ENCODE results near the gene FANCG.
A peak's percentile ranks its signal among the peaks of the same experiment; 100 is the strongest.

FANCG gene

GRCh38 chr9:35056571-35057270 lies 23.0 kb downstream of the FANCG start:
- Histone ChIP-seq H3K36me3 (ENCODE audit: control insufficient read depth in 1 of 2, insufficient read depth in 2 of 2, low read length in 2 of 2) (peaks cover 68 to 76% of the 10 kb centered on the region in 2 donors), H3K4me1 (ENCODE audit: control insufficient read depth in 1 of 2, insufficient read depth in 2 of 2, low read length in 2 of 2) (no peaks in the 10 kb centered on the region), H3K4me3 (ENCODE audit: low read depth in 1 of 2, low read length in 2 of 2) (no peak overlapping the region)

DNA sequence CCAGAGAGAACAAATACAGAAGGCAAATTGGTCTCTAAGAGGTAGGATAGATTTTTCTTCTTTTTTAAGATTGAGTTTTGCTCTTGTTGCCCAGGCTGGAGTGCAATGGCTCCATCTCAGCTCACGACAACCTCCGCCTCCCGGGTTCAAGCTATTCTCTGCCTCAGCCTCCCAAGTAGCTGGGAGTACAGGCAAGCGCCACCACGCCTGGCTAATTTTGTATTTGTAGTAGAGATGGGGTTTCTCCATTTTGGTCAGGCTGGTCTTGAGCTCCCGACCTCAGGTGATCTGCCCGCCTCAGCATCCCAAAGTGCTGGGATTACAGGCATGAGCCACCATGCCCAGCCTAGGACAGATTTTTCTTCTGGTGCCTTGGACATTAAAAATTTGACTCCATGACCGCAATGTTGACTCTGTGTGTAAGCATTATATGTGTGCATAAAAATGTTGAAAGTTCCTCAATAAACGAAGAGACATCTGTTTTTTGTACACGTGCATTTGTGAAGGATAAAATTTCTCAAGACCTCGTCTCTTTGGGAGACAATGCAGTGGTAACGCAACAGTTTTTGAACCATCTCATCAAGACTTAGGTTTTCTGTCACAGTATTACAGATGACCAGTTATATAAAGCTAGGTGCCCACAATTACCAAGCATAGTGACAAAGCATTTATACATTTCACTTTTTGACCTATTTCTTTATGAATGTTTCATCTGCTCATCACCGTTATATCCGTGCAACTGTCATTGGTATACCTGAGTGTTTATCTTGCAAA lies 24.7 kb downstream of the FANCG start:
- H3K4me3 ChIP-seq (ENCODE audit: low read depth in 1 of 2, low read length in 2 of 2) = no peak overlapping the region
- H3K27me3 ChIP-seq (ENCODE audit: low read depth, low read length) = no peaks in the 10 kb centered on the region
- H3K4me1 ChIP-seq (ENCODE audit: control insufficient read depth in 1 of 2, insufficient read depth in 2 of 2, low read length in 2 of 2) = no peaks in the 10 kb centered on the region
- H3K27ac ChIP-seq (ENCODE audit: low read length) = no peak overlapping the region
- H3K9me3 ChIP-seq (ENCODE audit: control insufficient read depth in 1 of 2, low read length in 2 of 2) = no peaks in the 10 kb centered on the region
- H3K36me3 ChIP-seq (ENCODE audit: control insufficient read depth in 1 of 2, insufficient read depth in 2 of 2, low read length in 2 of 2) = peaks cover 58 to 60% of the 10 kb centered on the region in 2 donors

More at GRCh38 chr9:35056571-35057270, 23.0 kb downstream of the FANCG start:
- Histone ChIP-seq H3K27me3 (ENCODE audit: low read depth, low read length) (no peaks in the 10 kb centered on the region), H3K27ac (ENCODE audit: low read length) (no peak overlapping the region), H3K9me3 (ENCODE audit: control insufficient read depth in 1 of 2, low read length in 2 of 2) (no peaks in the 10 kb centered on the region)

DNA sequence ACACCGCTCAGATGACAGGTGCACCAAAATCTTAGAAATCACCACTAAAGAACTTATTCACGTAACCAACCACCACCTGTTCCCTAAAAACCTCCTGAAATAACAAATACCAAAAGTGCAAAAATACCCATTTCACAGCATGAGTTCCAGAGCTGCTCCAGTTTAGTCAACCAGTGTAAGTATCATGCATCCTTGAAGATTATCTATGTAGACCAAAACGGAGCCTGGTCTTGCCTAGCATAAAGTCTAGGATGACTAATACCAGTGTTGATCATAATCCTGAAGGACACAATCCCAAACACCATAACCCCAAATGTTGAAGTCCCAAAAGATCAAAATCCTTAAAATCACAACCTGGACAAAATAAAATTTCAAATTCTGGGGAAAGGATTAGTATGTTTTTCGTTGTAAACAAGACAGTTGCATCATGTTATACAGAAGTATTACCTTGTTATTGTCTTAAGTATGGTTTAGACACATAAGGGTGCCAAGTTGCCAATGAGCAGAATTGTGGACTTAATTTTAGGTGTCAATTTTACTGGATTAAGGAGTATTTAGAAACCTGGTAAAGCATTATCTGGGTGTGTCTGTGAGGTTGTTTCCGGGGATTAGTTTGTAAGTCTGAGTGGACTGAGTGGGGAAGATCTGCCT lies 25.4 kb downstream of the FANCG start:
- H3K36me3 ChIP-seq (ENCODE audit: control insufficient read depth in 1 of 2, insufficient read depth in 2 of 2, low read length in 2 of 2) = peaks cover 53 to 55% of the 10 kb centered on the region in 2 donors

GRCh38 chr9:35051069-35051967 lies 28.4 kb downstream of the FANCG start:
- Histone ChIP-seq H3K4me1 (ENCODE audit: control insufficient read depth in 1 of 2, insufficient read depth in 2 of 2, low read length in 2 of 2) (no peaks in the 10 kb centered on the region), H3K27me3 (ENCODE audit: low read depth, low read length) (no peaks in the 10 kb centered on the region), H3K4me3 (ENCODE audit: low read depth in 1 of 2, low read length in 2 of 2) (no peak overlapping the region), H3K27ac (ENCODE audit: low read length) (no peak overlapping the region), H3K36me3 (ENCODE audit: control insufficient read depth in 1 of 2, insufficient read depth in 2 of 2, low read length in 2 of 2) (peaks cover 29 to 43% of the 10 kb centered on the region in 2 donors), H3K9me3 (ENCODE audit: control insufficient read depth in 1 of 2, low read length in 2 of 2) (no peaks in the 10 kb centered on the region)

More for the DNA sequence above, 25.4 kb downstream of the FANCG start:
- H3K4me1 ChIP-seq (ENCODE audit: control insufficient read depth in 1 of 2, insufficient read depth in 2 of 2, low read length in 2 of 2) = no peaks in the 10 kb centered on the region
- no peaks in the 10 kb centered on the region for H3K9me3 ChIP-seq (ENCODE audit: control insufficient read depth in 1 of 2, low read length in 2 of 2)
- H3K27me3 ChIP-seq (ENCODE audit: low read depth, low read length) = no peaks in the 10 kb centered on the region
- H3K27ac ChIP-seq (ENCODE audit: low read length) = no peak overlapping the region
- no peak overlapping the region for H3K4me3 ChIP-seq (ENCODE audit: low read depth in 1 of 2, low read length in 2 of 2)

DNA sequence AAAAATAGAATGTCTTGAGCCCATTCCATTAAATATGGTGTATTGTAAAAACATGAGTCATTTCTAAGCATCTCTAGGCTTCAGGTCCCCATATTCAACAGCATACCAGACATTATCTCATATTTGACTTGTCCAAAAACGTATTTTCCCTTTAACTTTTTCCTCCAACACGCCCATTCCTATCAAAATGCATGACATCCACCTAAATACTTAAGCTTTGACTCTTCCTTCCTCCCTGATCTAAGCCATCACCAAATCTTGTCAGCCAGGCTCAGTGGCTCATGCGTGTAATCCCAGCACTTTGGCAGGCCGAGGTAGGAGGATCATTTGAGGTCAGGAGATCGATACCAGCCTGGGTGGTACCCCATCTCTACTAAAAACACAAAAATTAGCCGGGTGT lies 31.2 kb downstream of the FANCG start:
- Histone ChIP-seq H3K4me3 (ENCODE audit: low read depth in 1 of 2, low read length in 2 of 2) (no peak overlapping the region), H3K9me3 (ENCODE audit: control insufficient read depth in 1 of 2, low read length in 2 of 2) (no peaks in the 10 kb centered on the region), H3K36me3 (ENCODE audit: control insufficient read depth in 1 of 2, insufficient read depth in 2 of 2, low read length in 2 of 2) (peaks cover 26 to 35% of the 10 kb centered on the region in 2 donors), H3K27ac (ENCODE audit: low read length) (no peak overlapping the region), H3K4me1 (ENCODE audit: control insufficient read depth in 1 of 2, insufficient read depth in 2 of 2, low read length in 2 of 2) (no peaks in the 10 kb centered on the region), H3K27me3 (ENCODE audit: low read depth, low read length) (no peaks in the 10 kb centered on the region)

DNA sequence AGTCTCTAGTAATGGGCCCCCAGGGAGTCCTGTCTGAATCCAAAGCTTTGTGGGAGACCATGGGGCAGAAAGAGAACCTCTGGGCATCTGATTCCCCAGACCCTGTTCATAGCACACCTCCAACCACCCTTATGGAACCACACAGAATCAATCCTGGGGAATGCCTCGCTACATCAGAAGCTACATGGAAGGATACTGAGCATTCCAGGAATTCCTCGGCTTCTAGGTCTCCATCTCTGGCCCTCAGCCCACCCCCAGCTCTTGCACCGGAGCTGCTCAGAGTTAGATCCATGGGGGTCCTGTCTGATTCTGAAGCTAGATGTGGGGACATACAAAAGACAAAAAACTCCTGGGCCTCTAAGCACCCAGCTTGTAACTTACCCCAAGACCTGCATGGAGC lies 35.7 kb downstream of the FANCG start:
- Histone ChIP-seq H3K27ac (ENCODE audit: low read length) (no peak overlapping the region), H3K4me3 (ENCODE audit: low read depth in 1 of 2, low read length in 2 of 2) (no peak overlapping the region), H3K9me3 (ENCODE audit: control insufficient read depth in 1 of 2, low read length in 2 of 2) (no peaks in the 10 kb centered on the region), H3K27me3 (ENCODE audit: low read depth, low read length) (no peaks in the 10 kb centered on the region), H3K36me3 (ENCODE audit: control insufficient read depth in 1 of 2, insufficient read depth in 2 of 2, low read length in 2 of 2) (peaks cover 23 to 38% of the 10 kb centered on the region in 2 donors), H3K4me1 (ENCODE audit: control insufficient read depth in 1 of 2, insufficient read depth in 2 of 2, low read length in 2 of 2) (no peaks in the 10 kb centered on the region)

GRCh38 chr9:35042891-35043545 lies 36.7 kb downstream of the FANCG start:
- Histone ChIP-seq H3K27me3 (ENCODE audit: low read depth, low read length) (no peaks in the 10 kb centered on the region), H3K27ac (ENCODE audit: low read length) (no peak overlapping the region), H3K9me3 (ENCODE audit: control insufficient read depth in 1 of 2, low read length in 2 of 2) (no peaks in the 10 kb centered on the region), H3K4me1 (ENCODE audit: control insufficient read depth in 1 of 2, insufficient read depth in 2 of 2, low read length in 2 of 2) (no peaks in the 10 kb centered on the region), H3K36me3 (ENCODE audit: control insufficient read depth in 1 of 2, insufficient read depth in 2 of 2, low read length in 2 of 2) (peaks cover 22 to 28% of the 10 kb centered on the region in 2 donors), H3K4me3 (ENCODE audit: low read depth in 1 of 2, low read length in 2 of 2) (no peak overlapping the region)

DNA sequence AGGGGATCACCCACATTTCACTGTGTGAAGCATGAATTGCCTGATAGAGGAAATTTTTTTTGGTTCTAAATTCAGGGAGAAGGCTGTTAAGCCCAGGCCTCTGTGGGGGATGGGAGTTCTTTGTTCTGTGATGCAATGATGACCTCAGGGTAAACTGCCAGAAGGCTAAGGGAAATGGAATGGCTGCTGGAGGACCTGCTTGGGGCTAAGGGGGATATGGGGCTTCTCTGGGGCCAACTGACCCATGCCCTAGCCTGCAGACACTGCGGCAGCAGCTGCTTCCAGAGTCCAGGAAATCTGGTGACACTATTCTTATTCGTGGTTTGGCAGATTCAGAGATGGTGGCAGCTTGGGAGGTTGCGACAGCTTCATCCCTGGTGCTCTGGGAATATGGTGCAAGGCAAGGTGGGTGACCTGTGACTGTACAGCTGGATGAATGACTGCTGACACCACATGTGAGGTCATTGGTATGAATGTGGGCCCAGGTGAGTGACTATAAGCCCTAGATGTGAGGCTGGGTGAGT lies 37.6 kb downstream of the FANCG start:
- Histone ChIP-seq H3K9me3 (ENCODE audit: control insufficient read depth in 1 of 2, low read length in 2 of 2) (no peaks in the 10 kb centered on the region), H3K27me3 (ENCODE audit: low read depth, low read length) (no peaks in the 10 kb centered on the region), H3K36me3 (ENCODE audit: control insufficient read depth in 1 of 2, insufficient read depth in 2 of 2, low read length in 2 of 2) (peaks cover 22 to 25% of the 10 kb centered on the region in 2 donors), H3K27ac (ENCODE audit: low read length) (no peak overlapping the region), H3K4me3 (ENCODE audit: low read depth in 1 of 2, low read length in 2 of 2) (no peak overlapping the region), H3K4me1 (ENCODE audit: control insufficient read depth in 1 of 2, insufficient read depth in 2 of 2, low read length in 2 of 2) (no peaks in the 10 kb centered on the region)

GRCh38 chr9:35035851-35036701 lies 43.7 kb downstream of the FANCG start:
- no peak overlapping the region for H3K27ac ChIP-seq (ENCODE audit: low read length)

GRCh38 chr9:35033101-35033500 lies 46.6 kb downstream of the FANCG start:
- Histone ChIP-seq H3K9me3 (ENCODE audit: control insufficient read depth in 1 of 2, low read length in 2 of 2) (no peaks in the 10 kb centered on the region), H3K36me3 (ENCODE audit: control insufficient read depth in 1 of 2, insufficient read depth in 2 of 2, low read length in 2 of 2) (no peaks in the 10 kb centered on the region), H3K4me1 (ENCODE audit: control insufficient read depth in 1 of 2, insufficient read depth in 2 of 2, low read length in 2 of 2) (no peaks in the 10 kb centered on the region), H3K27ac (ENCODE audit: low read length) (no peak overlapping the region), H3K27me3 (ENCODE audit: low read depth, low read length) (no peaks in the 10 kb centered on the region), H3K4me3 (ENCODE audit: low read depth in 1 of 2, low read length in 2 of 2) (no peak overlapping the region)

More at GRCh38 chr9:35035851-35036701, 43.7 kb downstream of the FANCG start:
- no peaks in the 10 kb centered on the region for H3K9me3 ChIP-seq (ENCODE audit: control insufficient read depth in 1 of 2, low read length in 2 of 2)
- H3K36me3 ChIP-seq (ENCODE audit: control insufficient read depth in 1 of 2, insufficient read depth in 2 of 2, low read length in 2 of 2) = no peaks in the 10 kb centered on the region
- H3K4me1 ChIP-seq (ENCODE audit: control insufficient read depth in 1 of 2, insufficient read depth in 2 of 2, low read length in 2 of 2) = no peaks in the 10 kb centered on the region
- no peaks in the 10 kb centered on the region for H3K27me3 ChIP-seq (ENCODE audit: low read depth, low read length)
- H3K4me3 ChIP-seq (ENCODE audit: low read depth in 1 of 2, low read length in 2 of 2) = peak overlapping the region; percentile 46 to 48
